GM19438 (cell line): ENCODE data around the gene GDPD1.
"Not testable (repeated sequence)": the region's sequence is repeated elsewhere in the genome, so short reads cannot be mapped to it uniquely, and the experiment has no call there.

ENCODE experiments used
- ATAC-seq: cut with Tn5 transposase; IDR thresholded peaks from one replicate; pipeline ENCODE4 v1.9.1; 2021; ENCODE audit warnings: low read depth; ENCODE audit not compliant: unreplicated experiment

Gene GDPD1

DNA sequence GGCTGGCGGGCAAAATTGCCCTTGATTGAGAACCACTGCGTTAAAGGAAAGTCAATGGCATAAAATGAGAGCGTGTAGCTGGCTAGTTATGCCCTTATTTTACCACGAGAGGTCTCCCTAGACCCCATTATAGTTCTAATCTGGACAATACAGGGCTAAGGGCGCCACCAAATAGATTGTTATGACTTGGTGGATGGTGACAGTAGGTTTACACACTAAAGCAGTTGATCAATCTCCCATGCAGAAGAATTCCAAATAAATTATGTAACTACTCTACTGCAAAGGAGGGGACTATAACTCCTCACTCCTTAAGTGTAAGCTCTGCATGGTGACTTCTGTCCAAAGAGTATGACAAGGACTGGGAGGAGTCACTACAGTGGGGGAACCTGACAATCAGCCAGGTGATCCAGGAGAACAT, 90.7 kb downstream of the GDPD1 start:
- ATAC-seq: no peak

DNA sequence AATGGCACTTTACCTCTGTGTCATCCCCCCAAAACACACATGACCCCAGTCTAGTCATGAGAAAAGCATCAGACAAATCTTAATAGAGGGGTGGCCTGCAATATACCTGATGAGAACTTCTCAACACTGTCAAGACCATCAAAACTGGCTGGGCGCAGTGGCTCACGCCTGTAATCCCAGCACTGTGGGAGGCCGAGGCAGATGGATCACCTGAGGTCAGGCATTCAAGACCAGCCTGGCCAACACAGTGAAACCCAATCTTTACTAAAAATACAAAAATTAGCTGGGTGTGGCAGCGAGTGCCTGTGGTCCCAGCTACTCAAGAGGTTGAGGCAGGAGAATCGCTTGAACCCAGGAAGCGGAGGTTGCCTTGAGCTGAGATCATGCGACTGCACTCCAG, 91.2 kb downstream of the GDPD1 start:
- not testable (repeated sequence) for ATAC-seq

DNA sequence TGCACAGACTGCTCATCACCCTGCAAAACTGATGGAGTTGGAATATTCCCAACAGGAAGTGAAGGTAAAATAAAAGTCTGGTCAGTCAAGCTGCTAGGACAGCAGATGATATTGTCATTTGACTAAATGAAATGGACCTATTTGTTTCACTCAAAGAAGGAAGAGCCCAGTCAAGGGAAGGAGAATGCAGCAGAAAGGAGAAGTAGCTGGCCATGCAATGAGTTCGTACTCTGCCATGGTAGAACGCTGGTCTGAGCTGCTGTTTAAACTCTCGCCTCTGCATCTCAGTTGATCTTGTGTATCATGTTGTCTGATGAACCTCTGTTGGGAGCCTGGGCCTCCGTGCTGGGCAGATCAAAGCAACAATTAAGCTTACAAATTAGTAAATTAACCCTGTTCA, 95.6 kb downstream of the GDPD1 start:
- no peak for ATAC-seq
